ENCODE results near the gene FAM168B.

The FAM168B gene

DNA sequence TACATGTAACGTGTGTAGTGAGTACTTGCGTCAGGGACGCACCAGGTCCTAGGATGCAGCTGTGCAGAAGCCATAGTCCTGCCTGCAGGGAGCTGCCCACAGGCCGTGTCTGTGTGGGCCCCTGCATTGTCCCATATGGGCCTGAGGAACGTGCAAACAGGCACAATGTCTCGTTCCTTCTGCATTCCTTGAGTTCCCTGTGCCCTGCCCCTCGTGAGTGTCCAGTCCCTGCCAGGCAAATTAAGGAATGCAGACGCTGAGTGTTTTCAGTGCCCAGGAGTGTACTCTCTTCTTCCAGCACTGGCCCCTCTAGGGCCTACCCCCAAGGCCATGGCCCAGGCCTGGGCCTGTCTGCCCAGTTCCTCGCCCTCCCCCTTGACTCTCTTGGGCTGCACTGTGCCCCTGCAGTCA, 61.8 kb downstream of the FAM168B start:
- Histone ChIP-seq H3K4ac (ENCODE audit: low read depth, low read length) (no peak overlapping the region), H2AFZ (ENCODE audit: insufficient read depth, low read length, poor library complexity) (no peak overlapping the region), H3K18ac (ENCODE audit: low read length) (no peak overlapping the region), H3K4me3 (ENCODE audit: low read depth, low read length) (peak overlapping the region; percentile 19), H3K79me1 (ENCODE audit: low read length) (peaks cover 2% of the 10 kb centered on the region), H3K4me2 (ENCODE audit: low read length) (no peak overlapping the region), H4K8ac (ENCODE audit: low read depth, low read length) (no peak overlapping the region), H2BK12ac (ENCODE audit: low read length) (no peak overlapping the region), H3K9ac (ENCODE audit: low read length) (no peak overlapping the region), H4K91ac (ENCODE audit: low read depth, low read length) (peak overlapping the region; percentile 8), H2BK120ac (ENCODE audit: insufficient read depth, low read length, poor library complexity) (no peak overlapping the region), H3K27ac (ENCODE audit: low read depth, low read length) (no peak overlapping the region), H3K14ac (ENCODE audit: low read length) (no peak overlapping the region), H3K36me3 (ENCODE audit: control insufficient read depth in 1 of 2, insufficient read depth in 2 of 2, low read length in 2 of 2) (no peaks in the 10 kb centered on the region), H2AK5ac (ENCODE audit: low read length) (no peak overlapping the region), H2BK5ac (ENCODE audit: low read depth, low read length, poor library complexity) (no peak overlapping the region), H3K79me2 (ENCODE audit: control insufficient read depth, insufficient read depth, low read length, poor library complexity) (no peaks in the 10 kb centered on the region), H3K4me1 (ENCODE audit: control insufficient read depth in 1 of 2, insufficient read depth in 2 of 2, low read length in 2 of 2) (peaks cover 13 to 26% of the 10 kb centered on the region in 2 experiments), H3K23ac (ENCODE audit: low read length) (no peak overlapping the region), H4K12ac (ENCODE audit: low read depth, low read length) (no peak overlapping the region), H3K9me3 (ENCODE audit: insufficient read depth, low read depth, low read length) (peaks cover 7% of the 10 kb centered on the region), H3K27me3 (ENCODE audit: insufficient read depth, low read length) (no peaks in the 10 kb centered on the region)
- no CpG with 5 or more reads among the region's 9 CpGs for WGBS (ENCODE audit: extremely low coverage, insufficient coverage, insufficient read length)
- DNase-seq, result peak; percentile 83 to 84

DNA sequence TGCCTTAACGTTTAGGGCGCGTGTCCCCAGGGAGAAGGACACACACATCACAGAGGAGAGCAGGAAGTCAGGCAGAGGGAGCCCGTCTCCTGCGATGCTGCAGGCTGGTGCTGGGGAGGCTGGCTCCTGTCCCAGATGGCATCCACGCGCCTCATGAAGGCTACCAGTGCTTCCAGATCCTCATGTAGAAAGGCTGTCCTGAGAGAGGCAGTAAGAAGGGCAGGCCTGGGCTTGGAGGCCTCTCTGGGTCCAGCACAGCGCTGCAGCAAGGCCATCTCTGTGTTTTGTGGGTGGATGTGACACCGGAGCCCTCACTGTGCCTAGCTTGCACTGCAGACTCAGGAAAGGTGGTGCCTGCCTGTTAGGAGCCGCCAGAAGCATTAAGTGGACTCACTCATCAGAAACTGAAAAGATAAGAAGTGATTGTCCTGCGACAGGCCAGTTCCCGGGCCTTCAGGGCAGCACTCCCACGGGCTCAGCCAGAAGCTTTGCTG, 62.7 kb downstream of the FAM168B start:
- Histone ChIP-seq H3K4ac (ENCODE audit: low read depth, low read length) (no peak overlapping the region), H3K14ac (ENCODE audit: low read length) (no peak overlapping the region)
- no CpG with 5 or more reads among the region's 13 CpGs for WGBS (ENCODE audit: extremely low coverage, insufficient coverage, insufficient read length)

GRCh38 chr2:131029812-131030211, 63.4 kb downstream of the FAM168B start:
- Histone ChIP-seq H3K9ac (ENCODE audit: low read length) (no peak overlapping the region), H2AFZ (ENCODE audit: insufficient read depth, low read length, poor library complexity) (no peak overlapping the region), H3K4me2 (ENCODE audit: low read length) (no peak overlapping the region), H3K27me3 (ENCODE audit: insufficient read depth, low read length) (no peaks in the 10 kb centered on the region), H3K23ac (ENCODE audit: low read length) (no peak overlapping the region), H3K4ac (ENCODE audit: low read depth, low read length) (no peak overlapping the region), H4K12ac (ENCODE audit: low read depth, low read length) (no peak overlapping the region), H3K14ac (ENCODE audit: low read length) (no peak overlapping the region), H4K8ac (ENCODE audit: low read depth, low read length) (no peak overlapping the region), H2BK120ac (ENCODE audit: insufficient read depth, low read length, poor library complexity) (no peak overlapping the region), H3K79me2 (ENCODE audit: control insufficient read depth, insufficient read depth, low read length, poor library complexity) (no peaks in the 10 kb centered on the region), H4K91ac (ENCODE audit: low read depth, low read length) (no peak overlapping the region), H3K79me1 (ENCODE audit: low read length) (no peaks in the 10 kb centered on the region), H3K4me1 (ENCODE audit: control insufficient read depth in 1 of 2, insufficient read depth in 2 of 2, low read length in 2 of 2) (peaks cover 9 to 20% of the 10 kb centered on the region in 2 experiments), H3K9me3 (ENCODE audit: insufficient read depth, low read depth, low read length) (peaks cover 7% of the 10 kb centered on the region), H2BK5ac (ENCODE audit: low read depth, low read length, poor library complexity) (no peak overlapping the region), H3K4me3 (ENCODE audit: low read depth, low read length) (no peak overlapping the region), H3K18ac (ENCODE audit: low read length) (no peak overlapping the region), H3K36me3 (ENCODE audit: control insufficient read depth in 1 of 2, insufficient read depth in 2 of 2, low read length in 2 of 2) (no peaks in the 10 kb centered on the region), H3K27ac (ENCODE audit: low read depth, low read length) (no peak overlapping the region), H2BK12ac (ENCODE audit: low read length) (no peak overlapping the region), H2AK5ac (ENCODE audit: low read length) (no peak overlapping the region)
- no CpG with 5 or more reads among the region's 8 CpGs for WGBS (ENCODE audit: extremely low coverage, insufficient coverage, insufficient read length)
- no peak for DNase-seq

More for the DNA sequence above, 62.7 kb downstream of the FAM168B start:
- Histone ChIP-seq H2BK12ac (ENCODE audit: low read length) (no peak overlapping the region), H2AK5ac (ENCODE audit: low read length) (no peak overlapping the region), H3K9ac (ENCODE audit: low read length) (no peak overlapping the region), H3K27me3 (ENCODE audit: insufficient read depth, low read length) (no peaks in the 10 kb centered on the region), H3K36me3 (ENCODE audit: control insufficient read depth in 1 of 2, insufficient read depth in 2 of 2, low read length in 2 of 2) (no peaks in the 10 kb centered on the region), H3K9me3 (ENCODE audit: insufficient read depth, low read depth, low read length) (peaks cover 7% of the 10 kb centered on the region), H3K27ac (ENCODE audit: low read depth, low read length) (no peak overlapping the region), H3K4me3 (ENCODE audit: low read depth, low read length) (no peak overlapping the region), H3K4me1 (ENCODE audit: control insufficient read depth in 1 of 2, insufficient read depth in 2 of 2, low read length in 2 of 2) (peaks cover 10 to 23% of the 10 kb centered on the region in 2 experiments), H4K91ac (ENCODE audit: low read depth, low read length) (no peak overlapping the region), H3K79me2 (ENCODE audit: control insufficient read depth, insufficient read depth, low read length, poor library complexity) (no peaks in the 10 kb centered on the region), H4K8ac (ENCODE audit: low read depth, low read length) (no peak overlapping the region), H3K23ac (ENCODE audit: low read length) (no peak overlapping the region), H3K18ac (ENCODE audit: low read length) (no peak overlapping the region), H2BK120ac (ENCODE audit: insufficient read depth, low read length, poor library complexity) (no peak overlapping the region), H2AFZ (ENCODE audit: insufficient read depth, low read length, poor library complexity) (no peak overlapping the region), H3K4me2 (ENCODE audit: low read length) (no peak overlapping the region), H3K79me1 (ENCODE audit: low read length) (peaks cover 2% of the 10 kb centered on the region), H4K12ac (ENCODE audit: low read depth, low read length) (no peak overlapping the region), H2BK5ac (ENCODE audit: low read depth, low read length, poor library complexity) (no peak overlapping the region)
- DNase-seq, result no peak

GRCh38 chr2:131027566-131028528, 65.4 kb downstream of the FAM168B start:
- no peaks in the 10 kb centered on the region for H3K27me3 ChIP-seq (ENCODE audit: insufficient read depth, low read length)
- peaks cover 7% of the 10 kb centered on the region for H3K9me3 ChIP-seq (ENCODE audit: insufficient read depth, low read depth, low read length)
- no peak overlapping the region for H3K4me2 ChIP-seq (ENCODE audit: low read length)
- no peak overlapping the region for H3K4me3 ChIP-seq (ENCODE audit: low read depth, low read length)
- no peak overlapping the region for H2BK12ac ChIP-seq (ENCODE audit: low read length)
- H3K27ac ChIP-seq (ENCODE audit: low read depth, low read length), result no peak overlapping the region
- peaks cover 4 to 11% of the 10 kb centered on the region in 2 experiments for H3K4me1 ChIP-seq (ENCODE audit: control insufficient read depth in 1 of 2, insufficient read depth in 2 of 2, low read length in 2 of 2)
- H3K4ac ChIP-seq (ENCODE audit: low read depth, low read length), result no peak overlapping the region
- H3K9ac ChIP-seq (ENCODE audit: low read length), result no peak overlapping the region
- no peak overlapping the region for H3K14ac ChIP-seq (ENCODE audit: low read length)
- H4K8ac ChIP-seq (ENCODE audit: low read depth, low read length), result no peak overlapping the region
- no peaks in the 10 kb centered on the region for H3K36me3 ChIP-seq (ENCODE audit: control insufficient read depth in 1 of 2, insufficient read depth in 2 of 2, low read length in 2 of 2)
- H3K79me2 ChIP-seq (ENCODE audit: control insufficient read depth, insufficient read depth, low read length, poor library complexity), result no peaks in the 10 kb centered on the region
- no peak overlapping the region for H3K23ac ChIP-seq (ENCODE audit: low read length)
- H2AFZ ChIP-seq (ENCODE audit: insufficient read depth, low read length, poor library complexity), result no peak overlapping the region
- no peak overlapping the region for H4K91ac ChIP-seq (ENCODE audit: low read depth, low read length)
- no CpG with 5 or more reads among the region's 12 CpGs for WGBS (ENCODE audit: extremely low coverage, insufficient coverage, insufficient read length)
- no peak for DNase-seq
- no peaks in the 10 kb centered on the region for H3K79me1 ChIP-seq (ENCODE audit: low read length)
- H4K12ac ChIP-seq (ENCODE audit: low read depth, low read length), result no peak overlapping the region
- no peak overlapping the region for H2AK5ac ChIP-seq (ENCODE audit: low read length)
- H3K18ac ChIP-seq (ENCODE audit: low read length), result no peak overlapping the region
- H2BK5ac ChIP-seq (ENCODE audit: low read depth, low read length, poor library complexity), result no peak overlapping the region
- H2BK120ac ChIP-seq (ENCODE audit: insufficient read depth, low read length, poor library complexity), result no peak overlapping the region

All from trophoblast cell (in vitro differentiated cells and primary cell).